Naive thymus-derived CD4-positive, alpha-beta T cell (primary cell): Measurements from ENCODE around the gene GPR75. TPM values are rescaled to one million over a fixed set of nuclear protein-coding genes. Genes with fewer than 3 reads are reported as not detected.
A peak's percentile ranks its signal among the peaks of the same experiment; 100 is the strongest.
"Not testable (repeated sequence)": the region's sequence is repeated elsewhere in the genome, so short reads cannot be mapped to it uniquely, and the experiment has no call there.

Experiments used
- ATAC-seq: fragments of 150-1000 bp; cut with Tn5 transposase; 2 replicates; pipeline ENCODE4 v1.10.0; 2021; ENCODE audit warnings: mild to moderate bottlenecking, moderate library complexity
- CTCF ChIA-PET: fragments of 350-600 bp; sonication (Branson Sonifier 250); formaldehyde crosslinking; loops from one replicate; lab custom pipeline; 2021; ENCODE audit warnings: antibody characterized with exemption; lab: Charles Lee
- POLR2A ChIA-PET: fragments of 350-600 bp; sonication (Branson Sonifier 250); formaldehyde crosslinking; loops from one replicate; lab custom pipeline; 2021; ENCODE audit warnings: antibody characterized with exemption, inconsistent platforms; lab: Charles Lee
- DNase-seq, 9 donors: peaks; one replicate each; pipeline versions ENCODE4 v3.0.0 to v3.0.0-alpha.2; 2020 to 2022; ENCODE audit warnings: mixed read lengths in 1 of 9
- H3K27ac ChIP-seq: one replicate; pipeline ENCODE4 v1.7.0; 2013; ENCODE audit warnings: mild to moderate bottlenecking, low read depth, low read length, moderate library complexity
- H3K27me3 ChIP-seq, 2 donors: one replicate each; pipeline ENCODE4 v1.7.0; 2013; ENCODE audit warnings: low read length in 2 of 2, mild to moderate bottlenecking in 2 of 2, moderate library complexity in 2 of 2; ENCODE audit not compliant: control insufficient read depth in 2 of 2, insufficient read depth in 2 of 2
- H3K36me3 ChIP-seq, 3 experiments: 1 replicate in 2 of 3; 2 replicates in 1 of 3; pipeline ENCODE4 v1.7.0; 2013; ENCODE audit warnings: low read length in 3 of 3, mild to moderate bottlenecking in 3 of 3, moderate library complexity in 1 of 3; ENCODE audit not compliant: insufficient read depth in 3 of 3, control insufficient read depth in 2 of 3
- H3K4me1 ChIP-seq, 2 donors: one replicate each; pipeline ENCODE4 v1.7.0; 2013; ENCODE audit warnings: low read length in 2 of 2, mild to moderate bottlenecking in 2 of 2, moderate library complexity in 1 of 2; ENCODE audit not compliant: control insufficient read depth in 2 of 2, insufficient read depth in 2 of 2
- H3K4me3 ChIP-seq: 2 replicates; pipeline ENCODE4 v1.7.0; 2013; ENCODE audit warnings: mild to moderate bottlenecking, low read length
- H3K9me3 ChIP-seq, 3 experiments: 1 replicate in 2 of 3; 2 replicates in 1 of 3; pipeline ENCODE4 v1.7.0; 2013; ENCODE audit warnings: low read length in 3 of 3; ENCODE audit not compliant: control insufficient read depth in 2 of 3
- H3K27ac Mint-ChIP-seq, 9 donors: one replicate each; pipeline ENCODE4 v1.8.0; 2020 to 2022; ENCODE audit warnings: mixed read lengths in 9 of 9, mild to moderate bottlenecking in 8 of 9, moderate library complexity in 5 of 9, inconsistent platforms in 2 of 9
- H3K27me3 Mint-ChIP-seq, 5 donors: one replicate each; pipeline ENCODE4 v1.8.0; 2021 to 2022; ENCODE audit warnings: mixed read lengths in 5 of 5, mild to moderate bottlenecking in 1 of 5
- H3K36me3 Mint-ChIP-seq, 5 donors: one replicate each; pipeline ENCODE4 v1.8.0; 2020 to 2022; ENCODE audit warnings: mixed read lengths in 5 of 5, mild to moderate bottlenecking in 3 of 5, inconsistent platforms in 1 of 5
- H3K4me1 Mint-ChIP-seq, 7 donors: one replicate each; pipeline ENCODE4 v1.8.0; 2020 to 2022; ENCODE audit warnings: mixed read lengths in 7 of 7, mild to moderate bottlenecking in 3 of 7, inconsistent platforms in 1 of 7
- H3K4me3 Mint-ChIP-seq, 10 donors: one replicate each; pipeline ENCODE4 v1.8.0; 2020 to 2022; ENCODE audit warnings: mild to moderate bottlenecking in 10 of 10, mixed read lengths in 10 of 10, moderate library complexity in 6 of 10, inconsistent platforms in 2 of 10
- H3K9me3 Mint-ChIP-seq, 11 donors: one replicate each; pipeline ENCODE4 v1.8.0; 2020 to 2022; ENCODE audit warnings: mixed read lengths in 11 of 11, mild to moderate bottlenecking in 4 of 11, inconsistent platforms in 1 of 11, moderate library complexity in 1 of 11
- intact Hi-C, 2 donors: fragments of 100-400 bp; cut with micrococcal nuclease; formaldehyde crosslinking; loops; one replicate each; pipeline ENCODE4 v1.15.1; 2023
- polyA plus RNA-seq, 2 donors: library from polyadenylated mRNA; unstranded; fragments of 300-500 nt; fragmentation: Illumina TruSeq; gene quantifications; one replicate each; pipeline ENCODE4 v1.2.3, GENCODE V29; 2021
- total RNA-seq, 6 experiments: library from RNA in 5 of 6; stranded (reverse) in 5 of 6; gene quantifications; 1 replicate in 5 of 6; 2 replicates in 1 of 6; pipeline ENCODE4 v1.2.3 and lab custom pipeline; 2021 to 2026

Gene GPR75
- total and polyA plus RNA-seq, 7 experiments from 2014 or later, result 0.12 to 5.0 (median 3.1) TPM; not detected in 1

- Mint-ChIP-seq H3K4me1 (peaks cover 6 to 32% (median 22%) of the 10 kb centered on the region in 7 donors), H3K27me3 (no peaks in the 10 kb centered on the region), H3K36me3 (peaks cover 9 to 40% (median 16%) of the 10 kb centered on the region in 5 donors), H3K4me3 (no peak overlapping the region), H3K27ac (peak overlapping the region in 5 of 9 donors; percentile 72 to 95 (median 75)), H3K9me3 (no peaks in the 10 kb centered on the region)
- Histone ChIP-seq H3K4me1 (peaks cover 0 to 15% of the 10 kb centered on the region in 2 donors), H3K27me3 (no peaks in the 10 kb centered on the region), H3K36me3 (peaks cover 0 to 25% (median 7%) of the 10 kb centered on the region in 3 experiments), H3K27ac (no peak overlapping the region), H3K4me3 (no peak overlapping the region), H3K9me3 (no peaks in the 10 kb centered on the region)
- DNase-seq (no peak), ATAC-seq (no peak)
- intact Hi-C loops, result no loop called here
- ChIA-PET CTCF (no interaction called here), POLR2A (no interaction called here)
Measured at GRCh38 chr2:53863538-53864227, 3.9 kb upstream of the GPR75 start.

- Histone ChIP-seq H3K27ac (peak overlapping the region; percentile 23), H3K36me3 (peaks cover 0 to 19% (median 7%) of the 10 kb centered on the region in 3 experiments), H3K4me3 (no peak overlapping the region), H3K27me3 (no peaks in the 10 kb centered on the region), H3K9me3 (no peaks in the 10 kb centered on the region), H3K4me1 (peaks cover 0 to 15% of the 10 kb centered on the region in 2 donors)
- peak in 6 of 9 donors; percentile 15 to 57 (median 38) for DNase-seq
- Mint-ChIP-seq H3K9me3 (peaks cover 0 to 1% (median 0%) of the 10 kb centered on the region in 11 donors), H3K36me3 (peaks cover 10 to 42% (median 13%) of the 10 kb centered on the region in 5 donors), H3K4me3 (peak overlapping the region in 7 of 10 donors; percentile 2 to 57 (median 13)), H3K27me3 (no peaks in the 10 kb centered on the region), H3K4me1 (peaks cover 6 to 32% (median 22%) of the 10 kb centered on the region in 7 donors), H3K27ac (peak overlapping the region in 8 of 9 donors; percentile 28 to 94 (median 76))
- intact Hi-C loops, result no loop called here
- ATAC-seq, result peak; percentile 34
- ChIA-PET POLR2A (no interaction called here), CTCF (no interaction called here)
Measured at GRCh38 chr2:53861824-53862223, 2.1 kb upstream of the GPR75 start.

- ChIA-PET POLR2A (interaction anchor here (0.6 kb wide), 1 partner anchor 12 kb away, joined by 5 read pairs; no protein-coding TSS in a partner anchor), CTCF (interaction anchor here (0.6 kb wide), 1 partner anchor 11 kb away, joined by 3 read pairs; no protein-coding TSS in a partner anchor)
- Mint-ChIP-seq H3K4me1 (peaks cover 0 to 4% (median 2%) of the 10 kb centered on the region in 7 donors), H3K36me3 (peaks cover 6 to 45% (median 19%) of the 10 kb centered on the region in 5 donors), H3K9me3 (peaks cover 0 to 4% (median 0%) of the 10 kb centered on the region in 11 donors), H3K27ac (peak overlapping the region in 1 of 9 donors; percentile 0), H3K27me3 (no peaks in the 10 kb centered on the region), H3K4me3 (no peak overlapping the region)
- Histone ChIP-seq H3K27ac (no peak overlapping the region), H3K4me3 (no peak overlapping the region), H3K27me3 (no peaks in the 10 kb centered on the region), H3K4me1 (no peaks in the 10 kb centered on the region), H3K9me3 (no peaks in the 10 kb centered on the region), H3K36me3 (peaks cover 0 to 19% (median 0%) of the 10 kb centered on the region in 3 experiments)
- DNase-seq (no peak), ATAC-seq (no peak)
- intact Hi-C loops, result no loop called here
Measured at GRCh38 chr2:53856272-53856671, 3.5 kb downstream of the GPR75 start.

- no peaks in the 10 kb centered on the region for H3K27me3 Mint-ChIP-seq
- ATAC-seq (no peak), DNase-seq (no peak)
- POLR2A ChIA-PET, result no interaction called here
- H3K27ac Mint-ChIP-seq, result no peak overlapping the region
- Histone ChIP-seq H3K36me3 (peaks cover 0 to 19% (median 0%) of the 10 kb centered on the region in 3 experiments), H3K4me3 (no peak overlapping the region), H3K9me3 (no peaks in the 10 kb centered on the region), H3K4me1 (no peaks in the 10 kb centered on the region), H3K27ac (no peak overlapping the region), H3K27me3 (no peaks in the 10 kb centered on the region)
- H3K4me1 Mint-ChIP-seq, result peaks cover 0 to 4% (median 0%) of the 10 kb centered on the region in 7 donors
- CTCF ChIA-PET, result interaction anchor here (0.5 kb wide), 1 partner anchor 355 kb away, joined by 3 read pairs; no protein-coding TSS in a partner anchor
- H3K9me3 Mint-ChIP-seq, result peaks cover 0 to 4% (median 0%) of the 10 kb centered on the region in 11 donors
- H3K36me3 Mint-ChIP-seq, result peaks cover 6 to 41% (median 13%) of the 10 kb centered on the region in 5 donors
- no peak overlapping the region for H3K4me3 Mint-ChIP-seq
- intact Hi-C loops, result no loop called here
Measured at GRCh38 chr2:53854678-53855077, 5.1 kb downstream of the GPR75 start.

GRCh38 chr2:53852532-53852931 is 7.2 kb downstream of the GPR75 start:
- ChIA-PET CTCF (no interaction called here), POLR2A (no interaction called here)
- Histone ChIP-seq H3K27ac (no peak overlapping the region), H3K36me3 (peaks cover 0 to 19% (median 0%) of the 10 kb centered on the region in 3 experiments), H3K4me1 (no peaks in the 10 kb centered on the region), H3K9me3 (no peaks in the 10 kb centered on the region), H3K27me3 (no peaks in the 10 kb centered on the region), H3K4me3 (no peak overlapping the region)
- ATAC-seq, result no peak
- Mint-ChIP-seq H3K4me3 (no peak overlapping the region), H3K27me3 (no peaks in the 10 kb centered on the region), H3K27ac (no peak overlapping the region), H3K9me3 (peaks cover 0 to 5% (median 0%) of the 10 kb centered on the region in 11 donors), H3K4me1 (peaks cover 0 to 2% (median 0%) of the 10 kb centered on the region in 7 donors), H3K36me3 (peaks cover 6 to 43% (median 13%) of the 10 kb centered on the region in 5 donors)
- DNase-seq, result no peak
- intact Hi-C loops, result no loop called here

- H3K27me3 Mint-ChIP-seq, H3K4me3 Mint-ChIP-seq, H3K4me1 ChIP-seq, intact Hi-C loops, H3K27me3 ChIP-seq, ATAC-seq, H3K9me3 Mint-ChIP-seq, H3K4me3 ChIP-seq, H3K9me3 ChIP-seq, POLR2A ChIA-PET, H3K4me1 Mint-ChIP-seq, H3K27ac ChIP-seq, DNase-seq: not testable (repeated sequence)
- H3K36me3 ChIP-seq, result peaks cover 0 to 19% (median 0%) of the 10 kb centered on the region in 3 experiments
- H3K27ac Mint-ChIP-seq, result peak overlapping the region in 1 of 9 donors; percentile 10
- peaks cover 4 to 39% (median 13%) of the 10 kb centered on the region in 5 donors for H3K36me3 Mint-ChIP-seq
- CTCF ChIA-PET, result interaction anchor here (0.7 kb wide), 1 partner anchor 112 kb away, joined by 3 read pairs; no protein-coding TSS in a partner anchor
Measured at GRCh38 chr2:53851052-53851757, 8.6 kb downstream of the GPR75 start.
